Prostate gland (tissue), 2 donors: Measurements from ENCODE around the gene EXD2.
"Not testable (repeated sequence)": the region's sequence is repeated elsewhere in the genome, so short reads cannot be mapped to it uniquely, and the experiment has no call there.

Experiments used
- CTCF ChIP-seq, 4 experiments: fragments of 200-600 bp in 2 of 4; fragments of 450-650 bp in 2 of 4; sonication (generic) in 2 of 4; IDR thresholded peaks; 1 replicate in 3 of 4; 2 replicates in 1 of 4; pipeline ENCODE4 v1.5.1; 2016 to 2019; ENCODE audit warnings: antibody characterized with exemption in 4 of 4, mild to moderate bottlenecking in 2 of 4, moderate library complexity in 2 of 4
- POLR2A ChIP-seq: fragments of 450-650 bp; IDR thresholded peaks from one replicate; pipeline ENCODE4 v1.6.1; 2016; ENCODE audit warnings: antibody characterized with exemption, mild to moderate bottlenecking
- POLR2AphosphoS5 ChIP-seq: sonication (generic); formaldehyde crosslinking; IDR thresholded peaks from one replicate; pipeline ENCODE4 v1.6.1; 2017; ENCODE audit warnings: antibody characterized with exemption

DNA sequence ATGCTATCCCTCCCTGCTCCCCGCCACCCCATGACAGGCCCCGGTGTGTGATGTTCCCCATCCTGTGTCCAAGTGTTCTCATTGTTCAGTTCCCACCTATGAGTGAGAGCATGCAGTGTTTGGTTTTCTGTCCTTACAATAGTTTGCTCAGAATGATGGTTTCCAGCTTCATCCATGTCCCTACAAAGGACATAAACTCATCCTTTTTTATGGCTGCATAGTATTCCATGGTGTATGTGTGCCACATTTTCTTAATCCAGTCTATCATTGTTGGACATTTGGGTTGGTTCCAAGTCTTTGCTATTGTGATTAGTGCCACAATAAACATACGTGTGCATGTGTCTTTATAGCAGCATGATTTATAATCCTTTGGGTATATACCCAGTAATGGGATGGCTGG is 86.1 kb downstream of the EXD2 start:
- TF ChIP-seq CTCF (IDR thresholded peaks at IDR 0.05); POLR2A; POLR2AphosphoS5: not testable (repeated sequence)
